ENCODE results near the gene FYB1. TPM values are rescaled to one million over a fixed set of nuclear protein-coding genes. Genes with fewer than 3 reads are reported as not detected.
A peak's percentile ranks its signal among the peaks of the same experiment; 100 is the strongest.

The FYB1 gene
- total RNA-seq, 1 experiment from 2014 or later, result 0.12 TPM

DNA sequence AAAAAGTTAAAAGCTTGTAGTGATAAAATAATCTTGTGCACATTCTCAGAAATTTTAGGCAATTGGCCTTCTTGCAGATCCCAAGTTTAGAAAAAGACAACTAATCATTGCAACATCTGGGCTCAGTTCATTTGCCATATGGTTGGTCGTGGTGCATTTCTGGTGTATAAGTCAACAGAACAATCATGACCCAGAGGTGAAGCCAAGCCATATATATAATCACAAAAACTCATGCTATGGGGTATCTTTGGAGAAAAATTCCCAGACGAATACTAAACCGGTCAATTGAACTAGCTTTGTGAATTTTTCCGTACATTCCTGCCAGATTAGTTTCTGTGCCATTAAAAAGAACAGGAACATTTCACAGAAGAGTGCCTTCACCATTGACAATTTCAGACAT is 50.3 kb downstream of the FYB1 start:
- no peaks in the 10 kb centered on the region for H3K27me3 Mint-ChIP-seq (ENCODE audit: insufficient read depth, unreplicated experiment)

DNA sequence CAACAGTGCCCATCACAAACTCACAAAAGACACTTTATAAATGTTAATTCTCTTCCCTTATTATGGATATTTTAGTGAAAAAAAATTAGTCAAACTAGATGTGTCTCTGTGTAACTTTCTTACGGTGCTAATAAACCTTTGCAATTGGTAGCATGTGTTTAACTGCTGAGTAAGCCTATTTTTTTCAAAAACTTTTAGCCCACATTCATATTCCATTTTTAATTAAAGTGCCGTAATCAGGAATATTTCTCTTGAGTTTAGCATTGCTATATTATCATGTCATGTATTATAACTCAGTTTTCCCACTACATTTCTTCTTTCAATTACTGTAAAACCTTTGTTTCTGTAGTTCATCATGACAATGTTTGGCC is 51.4 kb downstream of the FYB1 start:
- POLR2A ChIA-PET, result interaction anchor here (0.8 kb wide), 1 partner anchor 56 kb away, joined by 3 read pairs; no protein-coding TSS in a partner anchor

More for the DNA sequence above, 50.3 kb downstream of the FYB1 start:
- intact Hi-C loops (cut with micrococcal nuclease), result no loop called here
- Mint-ChIP-seq H3K27ac (ENCODE audit: low read depth, unreplicated experiment) (no peak overlapping the region), H3K4me3 (ENCODE audit: unreplicated experiment) (no peak overlapping the region), H3K36me3 (ENCODE audit: insufficient read depth, unreplicated experiment) (no peaks in the 10 kb centered on the region), H3K9me3 (ENCODE audit: unreplicated experiment) (no peaks in the 10 kb centered on the region), H3K4me1 (ENCODE audit: insufficient read depth, unreplicated experiment) (peaks cover 7% of the 10 kb centered on the region)
- TF ChIP-seq, protein P1, sequence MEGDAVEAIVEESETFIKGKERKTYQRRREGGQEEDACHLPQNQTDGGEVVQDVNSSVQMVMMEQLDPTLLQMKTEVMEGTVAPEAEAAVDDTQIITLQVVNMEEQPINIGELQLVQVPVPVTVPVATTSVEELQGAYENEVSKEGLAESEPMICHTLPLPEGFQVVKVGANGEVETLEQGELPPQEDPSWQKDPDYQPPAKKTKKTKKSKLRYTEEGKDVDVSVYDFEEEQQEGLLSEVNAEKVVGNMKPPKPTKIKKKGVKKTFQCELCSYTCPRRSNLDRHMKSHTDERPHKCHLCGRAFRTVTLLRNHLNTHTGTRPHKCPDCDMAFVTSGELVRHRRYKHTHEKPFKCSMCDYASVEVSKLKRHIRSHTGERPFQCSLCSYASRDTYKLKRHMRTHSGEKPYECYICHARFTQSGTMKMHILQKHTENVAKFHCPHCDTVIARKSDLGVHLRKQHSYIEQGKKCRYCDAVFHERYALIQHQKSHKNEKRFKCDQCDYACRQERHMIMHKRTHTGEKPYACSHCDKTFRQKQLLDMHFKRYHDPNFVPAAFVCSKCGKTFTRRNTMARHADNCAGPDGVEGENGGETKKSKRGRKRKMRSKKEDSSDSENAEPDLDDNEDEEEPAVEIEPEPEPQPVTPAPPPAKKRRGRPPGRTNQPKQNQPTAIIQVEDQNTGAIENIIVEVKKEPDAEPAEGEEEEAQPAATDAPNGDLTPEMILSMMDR (IDR thresholded peaks at IDR 0.05; ENCODE audit: unreplicated experiment), result no peak
- POLR2A ChIA-PET, result interaction anchor here (1.0 to 1.2 kb wide), 2 partner anchors 12 kb away, joined by 3 read pairs; no protein-coding TSS in a partner anchor
- CTCF ChIA-PET, result interaction anchor here (0.5 to 0.7 kb wide), 2 partner anchors 10 to 425 kb away, joined by 3 to 4 read pairs; no protein-coding TSS in a partner anchor
- DNase-seq (ENCODE audit: unreplicated experiment), result no peak
- no TSS peak for BruUV-seq (replicated peaks)

DNA sequence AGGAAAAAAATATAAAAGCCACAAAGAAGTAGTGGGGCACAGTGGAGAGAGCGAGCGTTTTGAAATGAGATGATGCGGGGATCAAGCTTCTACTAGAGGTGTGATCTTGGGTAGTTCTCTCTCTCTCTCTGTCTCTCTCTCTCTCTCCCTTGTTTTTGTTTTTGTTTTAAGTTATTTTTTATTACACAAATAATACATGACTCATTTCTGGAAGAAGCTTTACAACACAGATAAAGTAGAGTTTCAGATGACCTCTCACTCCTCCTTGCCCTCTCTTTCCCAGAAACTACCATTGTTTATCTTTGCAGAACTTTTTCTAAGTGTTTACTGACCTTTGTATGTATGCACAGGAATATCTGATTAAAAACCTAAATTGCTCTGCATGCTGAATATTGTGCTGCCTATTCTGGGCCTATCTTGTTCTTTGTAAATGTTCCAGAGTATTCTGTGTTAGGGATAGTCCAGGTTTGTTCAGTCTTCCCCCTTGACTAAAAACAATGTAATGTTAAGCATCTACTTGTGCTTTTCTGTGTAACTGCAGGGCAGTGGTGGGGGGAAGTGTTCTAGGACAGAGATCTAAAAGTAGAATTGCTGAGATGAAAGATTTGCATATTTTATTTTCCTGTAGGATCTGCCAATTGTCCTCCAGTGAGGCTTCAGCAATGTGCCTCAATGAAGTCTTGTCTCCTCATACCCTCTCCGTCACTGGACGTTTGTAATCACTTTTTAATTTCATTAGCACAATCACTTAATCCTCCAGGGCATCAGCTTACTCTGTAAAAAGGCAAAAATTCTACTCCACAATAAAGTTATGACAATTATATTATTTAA is 52.0 kb downstream of the FYB1 start:
- Mint-ChIP-seq H3K9me3 (ENCODE audit: unreplicated experiment) (no peaks in the 10 kb centered on the region), H3K4me1 (ENCODE audit: insufficient read depth, unreplicated experiment) (peaks cover 7% of the 10 kb centered on the region), H3K27ac (ENCODE audit: low read depth, unreplicated experiment) (no peak overlapping the region), H3K4me3 (ENCODE audit: unreplicated experiment) (no peak overlapping the region), H3K36me3 (ENCODE audit: insufficient read depth, unreplicated experiment) (no peaks in the 10 kb centered on the region), H3K27me3 (ENCODE audit: insufficient read depth, unreplicated experiment) (no peaks in the 10 kb centered on the region)
- DNase-seq (ENCODE audit: unreplicated experiment), result peak; percentile 10
- BruUV-seq (replicated peaks), result no TSS peak
- ChIA-PET CTCF (interaction anchor here (0.6 to 1.1 kb wide), 5 partner anchors 27 to 209 kb away, joined by 3 to 5 read pairs (median 3); no protein-coding TSS in a partner anchor), POLR2A (no interaction called here)
- intact Hi-C loops (cut with micrococcal nuclease), result no loop called here
- TF ChIP-seq, protein P1 (IDR thresholded peaks at IDR 0.05; ENCODE audit: unreplicated experiment), result no peak

More for the DNA sequence above, 51.4 kb downstream of the FYB1 start:
- H3K4me1 Mint-ChIP-seq (ENCODE audit: insufficient read depth, unreplicated experiment), result peaks cover 7% of the 10 kb centered on the region
- TF ChIP-seq, protein P1 (IDR thresholded peaks at IDR 0.05; ENCODE audit: unreplicated experiment), result no peak
- no peaks in the 10 kb centered on the region for H3K36me3 Mint-ChIP-seq (ENCODE audit: insufficient read depth, unreplicated experiment)
- no peak overlapping the region for H3K27ac Mint-ChIP-seq (ENCODE audit: low read depth, unreplicated experiment)
- no peaks in the 10 kb centered on the region for H3K27me3 Mint-ChIP-seq (ENCODE audit: insufficient read depth, unreplicated experiment)
- no peak overlapping the region for H3K4me3 Mint-ChIP-seq (ENCODE audit: unreplicated experiment)
- no peak for DNase-seq (ENCODE audit: unreplicated experiment)
- CTCF ChIA-PET, result no interaction called here
- BruUV-seq (replicated peaks), result no TSS peak
- no peaks in the 10 kb centered on the region for H3K9me3 Mint-ChIP-seq (ENCODE audit: unreplicated experiment)
- intact Hi-C loops (cut with micrococcal nuclease), result no loop called here

DNA sequence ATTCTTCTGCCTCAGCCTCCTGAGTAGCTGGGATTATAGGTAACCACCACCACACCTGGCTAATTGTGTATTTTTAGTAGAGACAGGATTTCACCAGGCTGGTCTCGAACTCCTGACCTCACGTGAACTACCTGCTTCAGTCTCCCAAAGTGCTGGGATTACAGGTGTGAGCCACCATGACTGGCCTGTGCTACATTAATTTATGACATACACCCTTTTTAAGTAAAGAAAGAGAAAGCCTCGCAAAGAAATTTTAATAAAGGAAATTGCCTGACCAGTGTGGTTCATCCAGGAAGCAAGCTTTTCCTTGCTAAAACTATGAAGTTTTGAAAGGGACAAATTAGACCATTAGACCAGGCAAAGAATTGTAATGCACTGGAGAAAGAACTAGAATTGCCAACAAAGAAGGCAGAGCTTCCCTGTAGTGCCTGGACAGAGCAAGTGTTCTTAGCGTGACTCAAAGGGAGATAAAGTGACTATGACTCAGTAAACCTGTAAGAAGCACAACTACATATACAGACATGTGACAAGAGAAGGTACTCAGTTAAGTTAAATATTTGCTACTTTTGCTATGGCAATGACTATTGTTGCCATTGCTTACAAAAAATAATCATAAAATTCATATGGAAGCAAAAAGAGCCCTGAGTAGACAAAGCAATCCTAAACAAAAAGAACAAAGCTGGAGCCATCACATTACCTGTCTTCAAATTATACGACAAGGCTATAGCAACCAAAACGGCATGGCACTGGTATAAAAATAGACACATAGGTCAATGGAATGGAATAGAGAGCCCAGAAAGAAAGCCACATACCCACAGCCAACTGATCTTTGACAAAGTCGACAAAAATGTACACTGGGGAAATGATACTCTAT is 54.6 kb downstream of the FYB1 start:
- Mint-ChIP-seq H3K4me1 (ENCODE audit: insufficient read depth, unreplicated experiment) (peaks cover 7% of the 10 kb centered on the region), H3K27ac (ENCODE audit: low read depth, unreplicated experiment) (no peak overlapping the region), H3K27me3 (ENCODE audit: insufficient read depth, unreplicated experiment) (no peaks in the 10 kb centered on the region), H3K4me3 (ENCODE audit: unreplicated experiment) (no peak overlapping the region), H3K36me3 (ENCODE audit: insufficient read depth, unreplicated experiment) (no peaks in the 10 kb centered on the region), H3K9me3 (ENCODE audit: unreplicated experiment) (no peaks in the 10 kb centered on the region)
- CTCF ChIA-PET, result interaction anchor here (1.6 kb wide), 1 partner anchor 53 kb away, joined by 5 read pairs; no protein-coding TSS in a partner anchor
- POLR2A ChIA-PET, result interaction anchor here (0.6 to 1.0 kb wide), 2 partner anchors 30 to 92 kb away, joined by 3 read pairs; no protein-coding TSS in a partner anchor
- BruUV-seq (replicated peaks), result no TSS peak
- intact Hi-C loops (cut with micrococcal nuclease), result no loop called here
- TF ChIP-seq, protein P1 (IDR thresholded peaks at IDR 0.05; ENCODE audit: unreplicated experiment), result no peak
- DNase-seq (ENCODE audit: unreplicated experiment), result peak; percentile 7

All from MCF 10A (cell line).